ENCODE measurements around the gene RASAL2.

The RASAL2 gene

DNA sequence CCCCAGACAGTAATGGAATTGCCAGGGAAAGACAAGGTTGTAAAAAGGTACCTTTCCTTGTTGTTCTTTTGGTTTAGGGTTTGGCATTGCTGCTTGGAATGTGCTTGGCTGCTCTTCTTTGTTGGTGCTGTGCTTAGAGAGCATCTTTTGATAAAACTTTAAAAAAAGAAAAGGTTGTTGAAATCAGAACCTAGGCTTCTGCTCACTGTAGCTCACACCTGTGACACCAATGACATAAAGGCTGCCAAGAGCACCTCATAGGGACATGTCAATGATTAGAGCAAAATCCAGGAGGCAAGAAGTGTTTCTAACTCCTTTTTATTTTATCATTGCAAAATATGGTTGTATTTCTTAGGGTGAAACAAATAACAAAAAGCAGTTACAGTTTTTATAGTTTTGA, 373.9 kb downstream of the RASAL2 start:
- H3K27me3 ChIP-seq (ENCODE audit: control insufficient read depth in 1 of 2, insufficient read depth in 2 of 2, low read length in 2 of 2): no peaks in the 10 kb centered on the region
- peaks cover 24% of the 10 kb centered on the region for H3K36me3 ChIP-seq (ENCODE audit: insufficient read depth, low read length)
- H3K4me1 ChIP-seq (ENCODE audit: insufficient read depth, low read length): no peaks in the 10 kb centered on the region
- no peak overlapping the region for H3K4me3 ChIP-seq (ENCODE audit: low read depth in 1 of 2, low read length in 2 of 2)
- H3K27ac ChIP-seq (ENCODE audit: low read depth, low read length): no peak overlapping the region
- no peaks in the 10 kb centered on the region for H3K9me3 ChIP-seq (ENCODE audit: low read length)
- no peak overlapping the region for H3K9ac ChIP-seq (ENCODE audit: low read length)

DNA sequence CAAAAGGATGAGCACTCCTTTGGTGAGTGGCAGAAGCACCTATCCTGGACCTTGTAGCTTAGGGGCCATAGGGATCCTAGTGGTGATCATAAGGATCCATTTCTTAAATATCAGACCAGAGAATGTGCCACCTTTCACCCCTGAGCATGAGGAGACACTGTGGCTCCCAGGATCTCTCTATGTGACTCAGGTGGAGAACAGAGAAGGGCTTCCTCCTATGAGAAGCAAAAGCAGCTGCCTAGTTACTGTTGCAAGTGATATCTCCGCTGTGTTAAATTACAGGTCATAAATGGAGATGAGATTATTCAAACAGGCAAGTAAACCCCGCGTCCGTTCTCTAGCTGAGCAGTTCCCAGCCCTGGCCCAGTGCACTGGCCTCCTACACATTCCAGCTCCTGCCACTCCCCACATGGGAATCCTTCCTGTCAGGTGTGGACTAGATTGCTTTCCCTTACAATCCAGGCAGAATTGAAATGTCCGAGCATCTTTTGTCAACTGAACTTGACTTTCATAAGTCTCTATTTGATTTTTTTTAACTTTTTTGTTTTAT, 376.6 kb downstream of the RASAL2 start:
- Histone ChIP-seq H3K27me3 (ENCODE audit: control insufficient read depth in 1 of 2, insufficient read depth in 2 of 2, low read length in 2 of 2) (no peaks in the 10 kb centered on the region), H3K9ac (ENCODE audit: low read length) (no peak overlapping the region), H3K9me3 (ENCODE audit: low read length) (no peaks in the 10 kb centered on the region), H3K4me1 (ENCODE audit: insufficient read depth, low read length) (no peaks in the 10 kb centered on the region), H3K4me3 (ENCODE audit: low read depth in 1 of 2, low read length in 2 of 2) (no peak overlapping the region), H3K27ac (ENCODE audit: low read depth, low read length) (no peak overlapping the region), H3K36me3 (ENCODE audit: insufficient read depth, low read length) (peaks cover 24% of the 10 kb centered on the region)

DNA sequence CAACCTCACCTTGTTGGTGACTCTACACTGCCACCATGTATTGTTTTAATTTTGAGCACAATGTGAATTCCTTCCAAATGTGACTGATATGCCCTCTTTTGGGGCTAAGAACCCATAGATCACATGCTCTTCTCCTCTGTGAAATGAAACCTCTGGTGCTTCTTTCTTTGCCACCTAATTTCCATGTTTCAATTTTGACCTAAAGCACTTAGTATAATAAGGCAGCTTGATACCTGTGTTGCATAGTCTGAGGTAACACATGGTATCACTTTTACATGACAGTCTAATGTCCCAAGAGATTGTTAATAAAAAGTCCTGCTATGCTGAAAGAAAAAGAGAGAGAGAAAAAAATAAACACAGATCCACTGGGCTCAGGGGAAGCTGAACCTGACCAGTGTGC, 378.6 kb downstream of the RASAL2 start:
- H3K36me3 ChIP-seq (ENCODE audit: insufficient read depth, low read length): peaks cover 11% of the 10 kb centered on the region
- no peaks in the 10 kb centered on the region for H3K4me1 ChIP-seq (ENCODE audit: insufficient read depth, low read length)
- no peak overlapping the region for H3K27ac ChIP-seq (ENCODE audit: low read depth, low read length)

DNA sequence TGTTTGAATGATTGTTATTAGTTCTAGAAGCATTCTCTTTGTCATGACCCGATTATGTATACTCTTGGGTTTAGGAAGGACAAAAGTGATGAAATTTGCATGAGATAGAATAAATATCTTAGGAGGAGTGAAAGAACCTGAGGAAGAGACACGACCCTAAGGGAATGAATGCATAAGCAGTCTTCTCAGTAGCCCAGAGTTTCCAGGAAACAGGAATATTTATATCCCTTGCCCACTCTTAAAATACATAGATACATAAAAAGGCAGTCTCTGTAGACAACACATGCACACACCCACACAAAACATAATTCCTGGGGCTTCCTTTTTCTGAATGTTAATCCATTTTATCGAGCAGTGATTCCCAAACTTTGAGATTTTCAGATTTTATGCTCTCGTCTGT, 383.5 kb downstream of the RASAL2 start:
- Histone ChIP-seq H3K9me3 (ENCODE audit: low read length) (no peaks in the 10 kb centered on the region), H3K4me1 (ENCODE audit: insufficient read depth, low read length) (no peaks in the 10 kb centered on the region), H3K27me3 (ENCODE audit: control insufficient read depth in 1 of 2, insufficient read depth in 2 of 2, low read length in 2 of 2) (no peaks in the 10 kb centered on the region), H3K9ac (ENCODE audit: low read length) (no peak overlapping the region), H3K27ac (ENCODE audit: low read depth, low read length) (no peak overlapping the region), H3K36me3 (ENCODE audit: insufficient read depth, low read length) (no peaks in the 10 kb centered on the region), H3K4me3 (ENCODE audit: low read depth in 1 of 2, low read length in 2 of 2) (no peak overlapping the region)

More for the DNA sequence above, 378.6 kb downstream of the RASAL2 start:
- no peak overlapping the region for H3K9ac ChIP-seq (ENCODE audit: low read length)
- no peaks in the 10 kb centered on the region for H3K9me3 ChIP-seq (ENCODE audit: low read length)
- no peaks in the 10 kb centered on the region for H3K27me3 ChIP-seq (ENCODE audit: control insufficient read depth in 1 of 2, insufficient read depth in 2 of 2, low read length in 2 of 2)
- no peak overlapping the region for H3K4me3 ChIP-seq (ENCODE audit: low read depth in 1 of 2, low read length in 2 of 2)

DNA sequence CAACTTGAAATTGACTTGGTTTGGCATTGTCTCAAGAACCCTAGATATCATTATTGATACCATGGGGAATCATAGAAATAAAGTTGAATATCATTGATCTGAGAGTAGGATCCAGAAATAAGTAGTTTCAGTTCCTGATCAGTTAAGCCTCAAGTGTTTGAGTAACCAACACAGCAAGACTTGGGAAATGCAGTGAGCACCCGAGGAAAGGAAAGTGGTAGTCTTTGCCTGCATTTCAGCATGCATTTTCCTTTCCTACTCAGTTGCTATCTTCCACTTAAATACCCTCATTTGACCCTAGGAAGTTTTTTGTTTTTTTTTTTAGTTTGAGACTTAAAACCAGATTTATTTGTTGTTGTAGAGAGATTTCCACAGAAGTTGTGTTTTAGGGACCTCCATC, 383.9 kb downstream of the RASAL2 start:
- Histone ChIP-seq H3K4me3 (ENCODE audit: low read depth in 1 of 2, low read length in 2 of 2) (no peak overlapping the region), H3K27ac (ENCODE audit: low read depth, low read length) (no peak overlapping the region), H3K36me3 (ENCODE audit: insufficient read depth, low read length) (no peaks in the 10 kb centered on the region)

DNA sequence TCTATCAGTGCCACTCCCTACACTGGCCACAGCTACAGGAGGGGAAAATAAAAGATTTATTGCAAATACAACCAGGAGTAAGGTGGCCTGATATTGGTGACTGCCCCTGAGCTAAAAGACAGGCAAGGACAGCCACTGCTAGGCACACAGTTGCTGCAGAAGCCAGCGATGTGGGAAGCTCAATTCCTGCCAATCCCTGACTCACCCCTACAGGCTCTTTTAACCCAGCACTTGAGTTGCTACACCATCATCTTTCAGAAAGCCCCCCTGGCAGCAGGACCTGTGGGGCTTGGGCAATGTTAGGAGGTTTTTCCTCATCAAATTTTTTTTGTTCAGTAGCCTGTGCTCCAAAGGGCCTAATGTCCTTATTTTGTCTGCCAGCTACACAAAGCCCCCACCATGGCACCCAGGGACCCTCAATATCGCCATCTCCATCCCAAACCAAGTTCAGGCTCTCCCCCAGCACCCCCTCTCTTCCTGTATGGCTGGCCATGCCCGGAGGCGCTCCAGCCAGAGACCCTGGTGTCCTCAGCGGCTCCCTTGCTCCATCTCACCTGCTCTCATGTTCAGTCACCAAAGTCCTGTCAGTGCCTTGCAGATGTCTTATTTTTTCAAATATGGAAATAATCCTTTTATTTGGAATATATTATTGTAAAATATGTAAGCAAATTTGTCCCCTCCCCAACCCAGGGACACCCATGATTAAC, 389.5 kb downstream of the RASAL2 start:
- Histone ChIP-seq H3K4me3 (ENCODE audit: low read depth in 1 of 2, low read length in 2 of 2) (no peak overlapping the region), H3K27ac (ENCODE audit: low read depth, low read length) (no peak overlapping the region), H3K9ac (ENCODE audit: low read length) (no peak overlapping the region), H3K4me1 (ENCODE audit: insufficient read depth, low read length) (peaks cover 5% of the 10 kb centered on the region), H3K27me3 (ENCODE audit: control insufficient read depth in 1 of 2, insufficient read depth in 2 of 2, low read length in 2 of 2) (peaks cover 0 to 8% of the 10 kb centered on the region in 2 donors), H3K9me3 (ENCODE audit: low read length) (no peaks in the 10 kb centered on the region), H3K36me3 (ENCODE audit: insufficient read depth, low read length) (no peaks in the 10 kb centered on the region)

More for the DNA sequence above, 383.9 kb downstream of the RASAL2 start:
- Histone ChIP-seq H3K9me3 (ENCODE audit: low read length) (no peaks in the 10 kb centered on the region), H3K9ac (ENCODE audit: low read length) (no peak overlapping the region), H3K4me1 (ENCODE audit: insufficient read depth, low read length) (no peaks in the 10 kb centered on the region), H3K27me3 (ENCODE audit: control insufficient read depth in 1 of 2, insufficient read depth in 2 of 2, low read length in 2 of 2) (no peaks in the 10 kb centered on the region)

DNA sequence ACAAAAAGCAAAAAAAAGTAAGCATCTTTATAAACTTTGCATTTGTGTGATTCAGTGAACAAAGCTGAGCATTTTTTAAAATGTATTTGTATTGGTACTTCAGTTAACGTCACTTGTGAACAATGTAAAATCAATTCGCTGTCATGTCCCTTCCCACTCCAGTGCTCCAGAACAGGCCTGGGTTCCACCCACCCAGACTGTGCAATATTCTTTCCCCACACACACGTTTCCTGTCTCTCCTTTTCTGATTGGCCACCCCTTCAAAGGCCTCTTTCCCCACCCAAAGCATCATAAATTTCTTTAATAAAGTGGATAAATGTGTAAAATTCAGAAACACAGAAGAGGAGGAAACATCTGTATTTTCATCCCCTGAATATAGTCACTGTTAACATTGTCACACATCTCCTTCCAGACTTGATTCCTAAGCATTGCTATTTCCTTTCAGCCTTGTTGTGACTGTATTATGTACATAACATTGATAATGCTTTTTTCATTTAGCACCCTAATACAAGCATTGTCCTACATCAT, 390.9 kb downstream of the RASAL2 start:
- H3K4me1 ChIP-seq (ENCODE audit: insufficient read depth, low read length): peaks cover 5% of the 10 kb centered on the region
- H3K9ac ChIP-seq (ENCODE audit: low read length): no peak overlapping the region
- no peak overlapping the region for H3K27ac ChIP-seq (ENCODE audit: low read depth, low read length)
- no peaks in the 10 kb centered on the region for H3K36me3 ChIP-seq (ENCODE audit: insufficient read depth, low read length)
- H3K9me3 ChIP-seq (ENCODE audit: low read length): no peaks in the 10 kb centered on the region
- no peak overlapping the region for H3K4me3 ChIP-seq (ENCODE audit: low read depth in 1 of 2, low read length in 2 of 2)
- peaks cover 0 to 8% of the 10 kb centered on the region in 2 donors for H3K27me3 ChIP-seq (ENCODE audit: control insufficient read depth in 1 of 2, insufficient read depth in 2 of 2, low read length in 2 of 2)

DNA sequence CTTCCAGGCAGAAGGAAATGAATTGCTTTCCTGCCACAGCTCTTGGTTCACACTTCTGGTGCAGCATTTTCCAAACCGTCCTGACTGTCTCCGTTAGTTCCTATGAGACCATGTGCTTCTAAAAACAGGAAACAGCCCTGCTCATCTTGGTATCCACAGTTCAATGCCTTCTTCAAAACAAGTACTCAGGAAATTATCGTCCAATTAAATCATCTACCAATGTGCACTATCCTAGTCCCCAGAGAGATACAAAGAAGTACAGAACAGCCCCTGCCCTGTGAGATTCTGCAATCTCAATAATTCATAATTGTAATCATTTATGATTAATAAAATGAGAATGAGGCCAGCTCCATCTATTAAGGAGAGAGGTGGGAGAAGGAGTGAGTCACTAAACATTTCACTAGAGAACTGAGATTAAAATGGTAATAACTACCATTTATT, 391.7 kb downstream of the RASAL2 start:
- H3K4me3 ChIP-seq (ENCODE audit: low read depth in 1 of 2, low read length in 2 of 2): no peak overlapping the region
- peaks cover 5% of the 10 kb centered on the region for H3K4me1 ChIP-seq (ENCODE audit: insufficient read depth, low read length)
- no peak overlapping the region for H3K27ac ChIP-seq (ENCODE audit: low read depth, low read length)
- H3K27me3 ChIP-seq (ENCODE audit: control insufficient read depth in 1 of 2, insufficient read depth in 2 of 2, low read length in 2 of 2): peaks cover 0 to 8% of the 10 kb centered on the region in 2 donors
- no peak overlapping the region for H3K9ac ChIP-seq (ENCODE audit: low read length)
- H3K36me3 ChIP-seq (ENCODE audit: insufficient read depth, low read length): no peaks in the 10 kb centered on the region
- no peaks in the 10 kb centered on the region for H3K9me3 ChIP-seq (ENCODE audit: low read length)

DNA sequence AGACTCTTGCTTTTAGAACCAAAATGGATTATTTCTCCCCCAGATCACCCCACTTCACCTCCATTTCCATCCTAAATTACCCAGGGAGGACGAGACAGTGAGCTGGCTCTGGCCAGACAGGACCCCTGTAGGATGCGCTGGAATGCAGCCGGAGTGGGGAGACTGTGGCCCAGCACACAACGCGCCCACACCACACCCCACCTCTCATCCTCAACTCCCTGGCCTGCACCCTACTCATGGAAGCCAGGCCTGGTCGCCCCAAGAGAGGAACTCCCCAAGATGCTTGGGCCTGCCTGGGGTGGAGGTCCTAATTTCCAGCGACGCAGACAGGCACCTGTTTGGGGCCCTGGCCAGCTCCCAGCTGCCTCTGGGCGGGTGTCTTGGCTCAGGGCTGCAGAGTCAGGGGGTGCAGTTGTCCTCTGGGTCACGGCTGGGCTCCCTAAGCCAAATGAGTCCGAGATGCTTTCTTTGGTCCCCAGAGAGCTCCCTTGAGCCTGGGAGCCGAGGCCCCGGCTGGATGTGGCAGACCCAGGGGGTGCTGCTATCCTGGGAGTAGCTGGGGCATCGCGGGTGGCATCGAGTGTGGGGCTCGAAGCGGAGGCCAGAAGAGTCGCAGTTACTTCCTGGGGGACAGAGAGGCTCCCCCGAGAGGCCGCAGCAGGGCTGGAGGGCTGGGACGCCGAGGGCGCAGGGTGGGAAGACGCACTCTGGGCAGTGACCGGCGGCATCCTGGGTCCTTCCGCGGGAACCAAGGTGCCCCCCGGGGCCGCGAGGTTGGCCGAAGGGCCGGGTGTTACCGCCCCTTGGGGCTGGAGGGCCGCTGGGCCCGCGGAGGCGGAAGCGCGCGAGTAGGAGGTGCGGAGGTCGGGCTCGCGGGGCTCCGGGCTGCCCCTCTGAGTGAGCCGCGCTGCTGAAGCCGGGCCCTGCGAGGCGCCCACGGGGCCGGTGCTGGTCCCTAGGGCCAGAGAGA, 392.5 kb downstream of the RASAL2 start:
- H3K9ac ChIP-seq (ENCODE audit: low read length): no peak overlapping the region
- no peaks in the 10 kb centered on the region for H3K9me3 ChIP-seq (ENCODE audit: low read length)
- H3K27ac ChIP-seq (ENCODE audit: low read depth, low read length): no peak overlapping the region
- peaks cover 0 to 8% of the 10 kb centered on the region in 2 donors for H3K27me3 ChIP-seq (ENCODE audit: control insufficient read depth in 1 of 2, insufficient read depth in 2 of 2, low read length in 2 of 2)
- H3K4me1 ChIP-seq (ENCODE audit: insufficient read depth, low read length): peaks cover 5% of the 10 kb centered on the region
- no peak overlapping the region for H3K4me3 ChIP-seq (ENCODE audit: low read depth in 1 of 2, low read length in 2 of 2)
- H3K36me3 ChIP-seq (ENCODE audit: insufficient read depth, low read length): no peaks in the 10 kb centered on the region

DNA sequence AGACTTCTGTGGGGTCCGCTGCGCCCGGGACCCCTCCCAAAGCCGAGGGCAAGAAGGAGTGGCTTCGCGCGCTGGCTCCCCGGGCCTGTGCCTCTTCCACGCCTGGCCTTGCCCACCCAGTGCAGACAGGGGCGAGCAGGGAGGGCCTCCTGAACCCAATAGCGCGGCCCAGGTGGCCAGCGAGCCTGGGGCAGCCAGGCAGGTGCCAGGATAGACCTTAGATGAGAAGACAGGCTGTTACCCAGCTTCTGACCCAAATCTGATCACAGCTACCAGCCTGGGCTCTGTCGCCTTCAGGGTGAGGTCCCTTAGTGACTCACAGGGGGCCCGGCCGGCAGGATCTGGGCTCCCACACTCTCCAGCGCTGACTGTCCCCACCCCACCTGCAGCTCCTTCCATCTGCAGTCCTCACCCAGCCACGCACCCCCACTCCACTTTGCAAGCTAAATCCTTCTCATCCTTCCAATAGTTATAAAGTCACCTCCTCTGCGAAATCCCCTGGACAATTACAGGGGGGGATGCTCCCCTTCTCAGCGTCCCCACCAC, 393.2 kb downstream of the RASAL2 start:
- H3K9ac ChIP-seq (ENCODE audit: low read length): no peak overlapping the region
- H3K36me3 ChIP-seq (ENCODE audit: insufficient read depth, low read length): no peaks in the 10 kb centered on the region
- H3K4me1 ChIP-seq (ENCODE audit: insufficient read depth, low read length): peaks cover 5% of the 10 kb centered on the region
- H3K9me3 ChIP-seq (ENCODE audit: low read length): no peaks in the 10 kb centered on the region
- peaks cover 0 to 8% of the 10 kb centered on the region in 2 donors for H3K27me3 ChIP-seq (ENCODE audit: control insufficient read depth in 1 of 2, insufficient read depth in 2 of 2, low read length in 2 of 2)
- H3K4me3 ChIP-seq (ENCODE audit: low read depth in 1 of 2, low read length in 2 of 2): no peak overlapping the region
- H3K27ac ChIP-seq (ENCODE audit: low read depth, low read length): no peak overlapping the region

DNA sequence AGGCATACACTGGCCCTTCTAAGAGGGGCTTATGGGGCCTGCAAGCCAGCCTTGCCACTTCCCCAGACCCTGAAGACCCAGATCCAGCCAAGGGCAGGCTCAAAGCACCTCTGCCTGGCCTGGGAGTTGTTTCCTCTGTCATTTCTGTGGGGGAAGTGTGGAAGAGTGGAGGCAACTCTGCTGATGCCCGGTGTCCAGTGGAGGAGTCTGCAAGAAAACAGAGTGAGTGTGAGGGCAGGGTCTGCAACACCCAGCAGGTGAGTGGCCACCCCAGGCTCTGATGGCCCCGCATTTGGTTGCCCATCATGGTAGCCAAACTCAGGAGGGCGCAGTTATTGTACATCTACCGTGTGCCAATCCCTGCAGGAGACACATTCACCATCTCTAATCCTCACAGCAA, 394.5 kb downstream of the RASAL2 start:
- H3K9me3 ChIP-seq (ENCODE audit: low read length): no peaks in the 10 kb centered on the region
- no peak overlapping the region for H3K9ac ChIP-seq (ENCODE audit: low read length)
- no peak overlapping the region for H3K4me3 ChIP-seq (ENCODE audit: low read depth in 1 of 2, low read length in 2 of 2)
- peaks cover 0 to 8% of the 10 kb centered on the region in 2 donors for H3K27me3 ChIP-seq (ENCODE audit: control insufficient read depth in 1 of 2, insufficient read depth in 2 of 2, low read length in 2 of 2)
- no peaks in the 10 kb centered on the region for H3K36me3 ChIP-seq (ENCODE audit: insufficient read depth, low read length)
- peaks cover 5% of the 10 kb centered on the region for H3K4me1 ChIP-seq (ENCODE audit: insufficient read depth, low read length)
- no peak overlapping the region for H3K27ac ChIP-seq (ENCODE audit: low read depth, low read length)

Data from muscle layer of colon (tissue), 2 donors.